GM12892 (cell line): ENCODE measurements around the gene PLA2G4E.

Experiments
- POLR2AphosphoS5 ChIP-seq: IDR thresholded peaks from 2 replicates; pipeline ENCODE4 v1.6.1; 2011; ENCODE audit warnings: low read depth, low read length, control low read depth
- TAF1 ChIP-seq: IDR thresholded peaks from 2 replicates; pipeline ENCODE4 v1.6.1; 2011; ENCODE audit warnings: low read depth, mild to moderate bottlenecking, control low read depth, low read length, borderline replicate concordance

DNA sequence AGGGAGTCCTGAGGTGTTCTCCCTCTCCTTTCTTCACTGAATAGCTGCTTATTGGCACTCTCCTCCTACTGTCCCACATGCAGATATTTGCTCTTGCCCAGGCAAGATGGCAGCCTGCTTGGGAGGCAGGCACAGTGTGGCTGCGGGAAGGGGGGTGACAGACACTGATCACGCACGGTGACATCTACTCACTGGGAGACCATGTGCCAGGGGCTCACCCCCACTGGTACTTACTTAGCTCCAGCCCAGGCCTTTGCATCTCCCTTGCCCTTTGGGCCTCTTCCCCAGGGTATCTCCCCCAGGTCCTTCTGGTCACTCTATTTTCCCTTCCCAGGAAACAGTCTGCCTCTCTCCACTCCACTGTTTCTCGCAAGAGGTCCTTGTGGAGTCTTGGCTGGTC lies 6.4 kb downstream of the PLA2G4E start:
- no peak for TF ChIP-seq TAF1
- no peak for TF ChIP-seq POLR2AphosphoS5
